SW480 (cell line): Measurements from ENCODE around the gene TFF1.

Experiments
- DNase-seq: peaks from one replicate; pipeline ENCODE4 v3.0.0-alpha.2; 2016; ENCODE audit warnings: low spot score

TFF1 gene

DNA sequence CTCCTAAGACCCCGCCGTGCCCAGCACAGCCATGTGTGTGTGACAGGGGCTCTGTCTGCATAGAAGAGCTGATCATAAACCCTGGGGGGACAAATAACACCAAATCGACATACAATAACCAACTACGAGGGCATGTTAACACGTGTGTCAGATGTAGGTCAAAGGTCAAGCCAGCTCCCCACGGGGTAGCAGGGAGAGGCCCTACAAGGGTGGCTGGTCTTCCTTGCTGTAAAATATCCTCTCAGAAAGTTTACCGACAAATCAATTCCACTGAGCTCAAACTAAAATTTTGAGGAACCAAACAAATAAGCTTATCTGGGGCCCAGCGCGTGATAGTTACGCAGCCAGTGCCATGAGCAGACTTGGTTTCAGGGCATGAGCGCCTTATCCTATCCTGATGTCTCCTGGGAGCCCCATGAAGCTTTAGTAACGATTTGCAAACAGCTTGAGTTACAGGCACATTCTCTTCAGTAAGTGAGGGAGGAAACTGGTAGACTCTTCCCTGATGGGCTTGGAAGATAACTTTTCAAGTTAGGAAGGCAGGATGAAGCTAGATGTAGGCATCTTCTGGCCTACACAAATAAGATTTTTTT, 32.2 kb upstream of the TFF1 start:
- no peak for DNase-seq

DNA sequence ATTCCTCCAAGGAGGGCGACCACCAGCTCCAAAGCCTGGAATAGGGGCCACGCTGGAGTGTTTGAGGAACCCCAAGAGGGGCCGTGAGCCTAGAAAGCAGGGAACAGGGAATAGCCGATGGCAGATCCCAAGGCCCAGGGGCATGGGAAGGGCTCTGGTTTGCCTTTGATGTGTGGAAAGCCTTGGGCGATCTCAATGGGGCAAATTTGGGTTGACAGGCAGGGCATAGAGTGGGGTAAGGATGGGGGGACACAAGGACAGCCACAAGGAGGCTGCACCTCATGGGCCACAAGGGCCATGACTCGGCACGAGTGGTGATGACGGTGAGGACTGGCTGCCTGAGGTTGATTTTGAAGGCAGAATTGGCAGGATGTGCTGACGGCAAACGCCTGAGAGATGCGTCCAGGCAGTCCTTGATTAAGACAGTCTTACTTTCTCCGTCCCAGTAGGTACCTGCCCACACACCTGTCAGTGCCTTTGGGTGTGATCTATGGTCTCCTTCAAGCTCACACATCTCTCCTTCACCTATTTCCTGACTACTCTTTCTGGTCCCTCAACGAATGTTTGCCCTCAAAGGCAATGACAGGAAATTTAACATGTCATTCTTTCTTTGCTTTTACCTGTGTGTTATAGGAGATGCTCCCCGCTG, 31.5 kb upstream of the TFF1 start:
- no peak for DNase-seq

DNA sequence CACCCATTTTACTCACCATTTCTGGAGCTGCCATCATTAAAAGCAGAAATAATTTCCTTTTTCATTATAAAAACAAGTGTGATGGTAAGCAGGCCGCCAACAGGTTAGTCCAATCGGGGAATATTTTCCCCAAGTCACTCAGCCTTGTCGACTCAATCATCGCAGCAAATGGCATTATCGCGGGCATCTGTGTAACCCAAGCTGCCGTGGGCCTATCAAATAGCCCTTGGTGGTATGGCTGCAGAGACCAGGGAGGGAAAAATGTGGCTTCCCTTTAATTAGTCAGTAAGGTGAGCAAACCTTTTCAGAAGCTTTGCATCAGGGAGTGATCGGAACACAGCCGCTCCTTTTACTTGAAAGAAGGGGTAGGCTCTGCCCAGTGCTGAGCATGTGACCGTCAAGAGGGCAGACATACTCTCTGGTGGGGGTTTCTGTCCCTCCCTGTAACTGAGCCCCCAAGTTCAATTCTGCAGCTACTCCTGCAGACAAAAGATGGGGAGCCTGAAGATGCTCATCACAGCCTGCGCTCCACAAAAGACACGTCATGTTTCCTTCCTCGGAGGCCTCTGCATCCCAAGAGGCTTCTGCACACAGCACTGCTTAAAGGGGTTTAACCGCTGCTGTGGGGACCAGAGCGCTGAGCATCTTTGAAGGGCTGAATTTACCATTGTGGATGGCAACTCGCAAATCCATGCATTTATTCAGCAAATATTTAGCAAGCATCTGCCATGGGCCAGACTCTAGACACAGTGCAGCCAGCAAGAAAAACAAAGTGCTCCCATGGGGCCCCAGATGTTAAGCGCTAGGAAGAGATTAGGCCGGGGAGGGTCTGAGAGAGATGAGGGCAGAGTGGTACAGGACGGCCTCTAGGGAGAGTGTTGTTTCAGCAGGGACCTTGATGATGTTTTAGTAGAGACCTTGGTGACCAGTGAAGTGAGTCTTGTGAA, 30.7 kb upstream of the TFF1 start:
- no peak for DNase-seq

DNA sequence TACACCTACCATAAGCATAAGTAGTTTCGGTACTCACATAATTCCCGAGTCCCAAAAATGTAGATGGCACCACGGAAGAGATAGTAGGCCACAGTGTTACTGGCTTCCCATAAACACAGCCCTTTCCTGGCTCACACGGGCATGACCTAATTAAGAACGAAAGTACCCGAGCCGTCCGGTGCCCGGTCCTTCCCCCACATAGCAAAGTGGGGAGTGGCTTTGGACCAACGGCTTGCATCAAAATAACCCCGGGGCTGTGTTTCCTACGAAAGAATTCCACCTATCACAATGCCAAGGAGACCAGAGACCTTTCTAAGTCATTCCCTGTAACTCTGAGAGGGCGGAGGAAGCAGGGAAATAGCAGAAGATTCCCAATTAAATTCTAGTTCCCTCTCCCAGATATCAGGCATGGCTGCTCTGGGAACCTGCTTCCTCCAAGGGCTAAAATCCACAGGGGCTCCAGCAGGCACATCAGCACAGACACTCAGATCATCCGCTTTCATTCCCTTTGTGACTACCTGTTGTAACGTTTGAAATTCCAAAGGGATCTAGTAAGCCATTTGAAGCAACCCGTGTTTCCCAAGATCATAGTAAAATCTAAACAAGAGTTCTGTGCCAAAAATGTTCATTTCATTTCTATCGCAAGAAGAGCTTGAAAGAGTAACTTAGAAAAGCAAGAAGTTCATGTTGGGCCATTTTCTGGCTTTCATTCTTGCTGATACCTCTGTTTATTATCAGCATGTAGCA, 29.7 kb upstream of the TFF1 start, which contains the start of gene TMPRSS3:
Gene TMPRSS3 (minus strand): TSS at position 148 of the 747 bp plus-strand sequence. CDS start 635 bp downstream, outside the sequence.
- peak; percentile 91 for DNase-seq

DNA sequence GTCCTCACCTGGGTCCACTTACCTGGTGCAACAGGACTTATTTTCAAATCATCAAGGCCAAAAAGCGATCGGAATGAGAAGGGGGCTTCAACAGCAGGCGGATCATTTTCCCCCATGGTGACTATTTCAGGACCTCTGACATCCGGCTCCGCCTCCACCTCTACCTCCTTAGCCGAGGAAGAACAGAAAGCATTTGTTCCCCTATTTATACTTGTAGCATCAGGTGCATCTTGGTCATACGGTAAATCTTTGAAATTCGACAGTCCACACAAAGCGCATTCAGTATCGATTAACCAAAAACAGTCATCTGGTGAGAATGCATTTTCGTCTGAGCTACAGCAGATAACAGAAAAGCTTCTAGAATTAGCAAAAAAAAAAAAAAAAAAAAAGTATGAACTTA, 29.0 kb upstream of the TFF1 start:
- DNase-seq = no peak

DNA sequence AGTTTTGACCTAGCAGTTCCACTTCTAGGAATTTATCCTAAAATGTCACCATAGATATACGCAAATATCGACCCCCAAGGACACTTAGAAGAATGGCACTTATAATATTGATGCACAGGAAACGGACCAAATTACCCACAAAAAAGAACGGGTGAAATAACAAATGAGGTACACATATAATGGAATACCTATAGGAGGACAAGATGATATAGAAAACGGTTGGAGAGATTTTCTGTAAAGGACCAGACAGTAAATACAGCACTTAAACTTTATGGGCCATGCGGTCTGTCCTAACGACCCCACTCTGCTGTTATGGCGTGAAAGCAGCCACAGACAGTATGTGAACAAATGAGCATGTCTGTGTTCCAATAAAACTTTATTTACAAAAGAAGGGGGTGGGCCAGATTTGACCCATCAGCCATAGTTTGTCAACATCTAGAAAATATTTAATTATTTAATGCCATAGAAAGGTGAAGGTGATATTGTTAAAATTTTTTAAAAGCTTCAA, 27.2 kb upstream of the TFF1 start:
- no peak for DNase-seq

DNA sequence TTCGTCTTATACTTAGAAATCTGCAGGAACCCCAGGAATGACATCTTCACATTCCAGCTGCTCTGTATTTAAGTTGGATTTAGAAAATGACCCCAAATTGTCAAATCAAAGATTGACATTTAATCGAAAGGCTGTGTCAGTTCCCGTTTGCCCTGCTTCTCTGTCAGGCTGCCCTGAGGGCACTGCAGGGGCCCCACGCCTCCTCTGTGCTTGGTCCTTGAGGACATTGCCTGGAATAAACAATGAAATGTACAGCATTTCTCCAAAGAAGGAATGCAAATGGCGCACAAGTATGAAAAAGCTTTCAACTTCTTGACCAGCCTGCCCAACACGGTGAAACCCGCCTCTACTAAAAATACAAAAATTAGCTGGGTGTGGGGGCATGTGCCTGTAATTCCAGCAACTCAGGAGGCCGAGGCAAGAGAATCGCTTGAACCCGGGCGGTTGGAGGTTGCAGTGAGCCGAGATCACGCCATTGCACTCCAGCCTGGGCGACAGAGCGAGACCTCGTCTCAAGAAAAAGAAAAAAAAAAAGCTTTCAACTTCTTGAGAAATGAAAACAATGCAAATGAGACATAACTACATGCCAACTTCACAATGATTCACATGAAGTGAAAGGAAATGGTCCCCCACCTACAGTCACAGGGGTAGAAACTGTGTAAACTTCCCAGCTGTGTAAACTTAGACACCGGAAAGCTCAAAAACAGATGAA, 26.6 kb upstream of the TFF1 start:
- no peak for DNase-seq

DNA sequence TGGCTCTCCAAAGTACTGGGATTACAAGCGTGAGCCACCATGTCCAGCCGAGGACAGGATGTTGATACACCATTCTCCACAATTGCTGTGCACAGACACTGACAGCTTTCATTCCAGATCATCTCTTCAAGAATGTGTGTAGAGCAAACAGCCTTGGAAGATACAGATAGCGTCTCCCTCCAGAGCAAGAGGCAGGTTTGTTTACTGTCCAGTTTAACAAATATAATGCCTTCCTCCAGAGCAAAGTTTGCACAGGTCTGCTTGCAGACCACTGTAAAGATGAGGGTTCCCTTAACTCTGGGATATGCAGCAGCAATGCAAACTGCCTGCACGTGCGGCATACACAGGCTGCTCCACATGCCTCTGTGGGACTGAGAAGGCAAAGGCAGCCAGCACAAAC, 25.0 kb upstream of the TFF1 start:
- DNase-seq = no peak

DNA sequence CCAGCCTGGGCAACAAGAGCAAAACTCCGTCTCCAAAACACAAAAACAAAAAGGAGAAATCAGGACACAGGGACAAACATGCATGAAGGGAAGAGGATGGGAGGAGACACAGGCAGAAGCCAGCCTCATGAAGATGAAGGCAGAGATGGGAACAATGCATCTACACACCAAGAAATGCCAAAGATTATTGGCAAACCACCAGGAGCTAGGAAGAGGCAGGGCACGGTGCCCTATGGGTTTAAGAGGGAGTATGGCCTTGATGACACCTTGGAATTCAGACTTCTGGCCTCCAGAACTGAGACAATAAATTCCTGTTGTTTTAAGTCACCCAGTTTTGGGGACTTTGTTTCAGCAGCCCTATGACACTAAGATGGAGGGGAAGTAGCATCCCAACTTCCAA, 24.4 kb upstream of the TFF1 start:
- peak; percentile 45 for DNase-seq

DNA sequence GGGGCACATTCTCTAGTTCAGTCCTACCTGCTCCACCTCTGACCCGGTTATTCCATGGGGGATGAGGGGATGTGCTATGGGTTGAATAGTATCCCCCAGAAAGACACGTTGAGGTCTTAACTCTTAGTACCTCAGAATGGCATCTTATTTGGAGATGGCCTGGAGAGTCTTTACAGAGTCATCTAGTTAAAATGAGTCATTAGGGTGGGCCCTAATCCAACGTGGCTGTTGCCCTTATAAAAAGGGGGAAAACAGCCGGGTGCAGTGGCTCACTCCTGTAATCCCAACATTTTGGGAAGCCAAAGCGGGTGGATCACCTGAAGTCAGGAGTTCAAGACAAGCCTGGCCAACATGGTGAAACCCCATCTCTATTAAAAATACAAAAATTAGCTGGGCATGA, 23.9 kb upstream of the TFF1 start:
- DNase-seq = no peak

DNA sequence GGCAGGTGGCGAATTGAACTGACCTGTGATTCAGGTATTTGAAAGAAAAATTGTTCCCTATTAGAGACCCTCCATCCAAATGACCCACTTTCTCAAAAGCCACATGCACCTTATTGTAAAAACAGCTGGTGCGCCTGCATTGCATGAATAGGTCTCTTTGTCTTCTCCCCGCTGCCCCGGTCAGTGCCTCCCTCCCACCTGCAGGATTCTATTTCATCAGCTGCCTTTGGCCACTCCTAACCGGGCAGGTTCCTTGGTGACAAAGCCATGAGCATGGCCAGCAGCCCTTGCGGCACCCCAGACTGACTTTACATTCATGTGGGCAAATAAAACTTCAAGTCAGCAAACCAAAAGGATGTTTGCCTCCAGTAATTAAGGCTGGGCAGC, 23.1 kb upstream of the TFF1 start:
- peak; percentile 96 for DNase-seq

DNA sequence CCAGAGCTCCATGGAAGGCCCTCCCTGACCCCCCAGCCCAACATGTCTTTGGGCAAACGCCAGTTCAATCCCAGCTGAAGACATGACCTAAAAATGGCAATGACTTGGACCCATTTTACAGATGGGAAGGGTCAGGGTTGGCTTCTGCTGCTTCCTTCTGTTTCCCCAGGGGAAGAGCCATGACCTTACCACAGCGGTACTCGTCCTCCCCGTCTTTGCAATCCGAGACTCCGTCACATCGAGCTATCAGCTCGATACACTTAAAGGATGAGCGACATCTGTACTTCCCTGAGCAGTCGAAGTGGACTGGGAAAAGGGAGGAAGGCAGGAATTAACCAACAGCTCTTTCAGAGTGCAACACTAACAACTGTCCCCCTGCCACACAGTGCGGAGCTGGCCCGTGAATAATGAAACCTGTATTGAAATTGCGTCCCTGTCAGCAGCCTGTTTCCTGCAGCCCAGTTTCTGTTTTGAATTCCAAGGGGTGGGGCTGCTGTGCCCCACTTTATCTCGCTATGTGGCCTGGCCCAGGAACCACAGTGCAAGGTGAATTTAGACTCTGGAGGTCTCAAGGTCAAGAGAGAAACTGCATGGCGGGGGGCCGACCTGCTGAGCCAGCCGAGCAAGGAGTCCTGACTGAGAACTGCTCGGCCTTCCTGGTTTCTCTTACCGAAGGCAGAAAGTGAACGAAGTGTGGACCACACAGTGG, 22.6 kb upstream of the TFF1 start:
- peak; percentile 87 for DNase-seq

DNA sequence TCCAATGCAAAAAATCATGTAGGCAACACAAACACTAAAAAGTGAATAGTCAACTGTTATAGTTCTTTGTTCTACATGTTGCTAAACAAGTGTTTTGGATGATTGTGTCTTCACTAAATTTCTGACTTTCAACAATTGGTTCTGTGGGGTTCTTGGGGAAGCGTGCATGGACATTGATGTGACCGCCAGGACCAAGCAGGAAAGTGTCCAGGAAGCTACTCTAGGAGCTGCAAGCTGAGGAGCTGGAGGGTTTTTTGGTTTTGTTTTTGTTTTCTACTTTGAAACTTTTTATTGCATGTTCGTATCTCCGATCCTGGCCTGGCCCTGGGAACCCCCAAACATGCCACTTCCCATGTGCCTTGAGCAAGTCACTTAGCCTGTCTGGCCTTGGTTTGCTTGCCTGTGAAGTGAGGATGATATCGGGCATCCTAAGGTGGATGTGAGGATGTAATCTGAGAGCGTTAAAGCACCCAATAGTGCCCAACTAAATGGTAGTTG, 21.6 kb upstream of the TFF1 start:
- DNase-seq = no peak

DNA sequence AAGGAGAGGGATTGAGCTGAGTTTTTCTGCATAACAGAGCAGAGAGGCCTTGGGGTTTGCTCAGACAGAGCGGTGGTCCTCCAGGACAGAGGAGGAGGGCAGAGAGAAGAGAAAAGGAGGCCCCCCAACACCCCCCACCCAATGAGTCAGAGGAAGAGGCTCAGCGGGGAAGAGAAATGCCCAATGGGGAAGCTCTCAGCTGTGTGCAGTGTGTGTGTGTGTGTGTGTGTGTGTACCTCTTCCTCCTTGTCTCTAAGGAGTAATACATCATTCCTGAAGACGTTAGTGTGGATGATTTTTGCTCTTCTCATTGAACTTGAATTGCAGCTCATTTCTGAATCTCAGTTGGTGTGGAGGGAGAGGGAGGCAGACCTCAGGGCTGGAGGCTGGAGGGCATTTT, 20.8 kb upstream of the TFF1 start:
- no peak for DNase-seq

DNA sequence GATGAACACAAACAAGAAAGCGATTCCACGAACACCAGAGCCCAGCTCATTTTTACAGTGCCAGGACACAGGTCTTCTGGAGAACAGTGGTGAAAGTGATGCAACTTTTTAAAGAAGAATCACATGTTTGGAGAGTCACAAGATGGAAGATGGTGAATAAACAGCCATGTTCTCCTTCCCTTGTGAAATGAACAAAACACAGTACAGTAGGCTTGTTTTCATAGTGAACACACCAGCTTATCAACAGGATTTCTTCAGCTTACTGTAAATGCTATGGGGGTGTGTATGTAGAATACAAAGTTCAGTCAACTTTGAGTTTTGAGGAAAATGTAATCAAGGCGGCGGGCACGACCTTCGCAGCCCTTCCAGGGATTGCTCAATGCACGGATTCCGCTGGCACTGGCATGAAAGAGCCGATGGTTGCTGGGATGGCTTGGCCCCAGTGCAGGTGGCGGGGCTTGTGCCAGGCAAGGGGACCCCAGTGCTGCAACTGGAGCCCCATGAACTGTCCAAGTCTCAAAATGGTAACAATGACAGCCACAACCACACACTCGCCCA, 19.8 kb upstream of the TFF1 start:
- no peak for DNase-seq

DNA sequence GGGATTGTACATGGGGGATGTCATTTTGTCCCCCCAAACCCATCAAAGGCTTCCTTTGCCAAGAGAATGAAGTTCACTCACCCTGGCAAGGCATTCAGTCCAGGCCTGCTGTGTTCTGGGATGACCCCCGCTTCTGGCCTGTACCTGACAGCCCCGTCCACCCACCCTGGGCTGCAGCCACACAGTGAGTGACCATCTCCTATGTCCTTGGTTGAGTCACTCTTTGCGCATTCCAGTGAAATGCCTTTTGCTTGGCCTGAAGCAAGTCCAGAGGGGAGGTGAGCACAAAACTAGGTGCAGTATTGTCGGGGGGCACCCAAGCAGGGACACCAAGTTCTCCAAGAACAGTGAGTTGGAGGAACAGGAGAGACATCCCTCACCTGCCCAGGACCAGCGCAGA, 19.3 kb upstream of the TFF1 start:
- no peak for DNase-seq

DNA sequence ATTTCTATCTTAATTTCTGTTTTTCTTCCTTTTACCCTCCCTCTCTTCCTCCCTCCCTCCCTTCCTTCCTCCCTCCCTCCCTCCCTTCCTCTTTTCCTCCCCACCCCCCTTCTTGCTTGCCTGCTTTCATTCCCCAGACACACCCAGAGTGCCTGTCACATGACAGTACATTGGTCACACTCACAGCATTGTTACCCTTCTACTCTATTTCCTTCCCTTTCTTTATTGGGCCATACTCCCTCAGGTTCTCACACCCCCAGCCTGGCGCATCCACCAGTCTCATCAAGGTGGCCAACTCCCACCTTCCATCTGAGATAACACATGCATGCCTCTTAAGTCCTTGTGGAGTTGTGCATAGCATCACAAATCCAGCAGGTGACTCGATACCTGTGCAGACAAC, 18.7 kb upstream of the TFF1 start:
- peak; percentile 70 for DNase-seq

DNA sequence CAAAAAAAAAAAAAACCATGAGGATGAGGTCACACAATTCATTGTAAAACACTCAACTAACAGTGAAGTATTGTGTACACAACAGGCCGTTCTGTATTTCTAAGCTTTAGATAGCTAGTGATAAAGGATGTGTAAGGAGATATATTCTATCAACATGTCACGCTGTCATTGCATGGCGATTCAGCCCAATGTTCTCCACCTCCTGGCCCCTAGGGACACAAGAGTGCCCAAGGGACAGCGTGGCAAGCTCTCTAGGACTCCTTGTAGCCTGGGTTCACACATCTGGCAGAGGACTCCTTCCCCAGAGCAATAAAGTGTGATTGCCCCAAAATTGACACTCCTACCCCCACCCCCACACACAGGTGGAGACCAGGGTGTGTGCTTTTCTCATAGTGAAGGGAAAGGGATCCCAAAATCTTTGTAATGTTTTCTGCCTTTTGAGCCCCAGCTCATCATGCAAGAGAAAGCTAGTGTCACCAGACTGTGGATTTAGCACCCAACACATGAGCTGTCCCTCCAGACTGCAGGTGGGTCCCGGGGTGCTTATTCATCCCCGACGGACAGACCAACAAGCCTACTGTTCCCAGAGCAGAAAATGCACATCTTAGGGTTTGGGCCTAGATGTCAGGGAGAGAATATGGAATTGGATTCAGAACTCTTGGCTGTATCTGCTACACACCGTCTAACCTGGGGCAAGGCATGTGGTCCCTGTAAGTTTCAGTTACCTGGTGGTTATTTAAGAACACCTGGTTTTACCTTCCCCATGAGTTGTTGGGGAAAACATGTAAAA, 18.0 kb upstream of the TFF1 start:
- no peak for DNase-seq

DNA sequence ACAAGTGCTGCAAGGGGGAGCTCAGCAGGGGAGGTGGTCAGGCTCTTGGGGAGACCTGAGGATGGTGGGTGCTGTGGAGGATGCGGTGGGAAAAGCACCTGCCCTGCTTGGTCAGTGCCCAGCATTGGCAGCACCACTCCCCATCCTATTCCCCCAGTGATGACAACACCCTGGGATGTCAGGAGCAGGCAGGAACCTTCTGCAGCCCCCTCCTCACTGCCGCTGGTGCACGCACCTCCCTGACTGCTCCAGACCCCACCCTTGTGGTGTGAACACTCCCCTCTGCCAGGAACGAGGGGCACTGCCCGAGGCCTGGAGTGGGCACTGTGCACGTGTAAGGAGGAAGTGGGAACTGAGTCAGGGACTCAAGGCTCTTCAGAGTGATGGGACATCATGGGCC, 17.0 kb upstream of the TFF1 start:
- no peak for DNase-seq
